ENCODE measurements around the gene BICD2. TPM values are rescaled to one million over a fixed set of nuclear protein-coding genes. Genes with fewer than 3 reads are reported as not detected.

BICD2 gene
- total and polyA plus RNA-seq, 2 of the 8 experiments (the other 6 are each of a cell fraction or from before 2014, with no cell fraction given), result 6.6 to 22.8 TPM

- TF ChIP-seq NANOG (IDR thresholded peaks at IDR 0.05; ENCODE audit: insufficient read depth, low read depth, low read length, poor library complexity, severe bottlenecking) (no peak), CEBPB (IDR thresholded peaks at IDR 0.05; ENCODE audit: low read depth, low read length) (no peak), ASH2L (IDR thresholded peaks at IDR 0.05; ENCODE audit: low read length) (no peak), CBX5 (IDR thresholded peaks at IDR 0.05; ENCODE audit: low read depth, low read length) (no peak), POU5F1 (IDR thresholded peaks at IDR 0.05; ENCODE audit: low read depth, low read length) (no peak), RFX5 (IDR thresholded peaks at IDR 0.05; ENCODE audit: borderline replicate concordance, low read depth, low read length) (no peak), EZH2 (IDR thresholded peaks at IDR 0.05; ENCODE audit: low read depth, low read length, severe bottlenecking) (no peak)
Measured at GRCh38 chr9:92748233-92748497, 16.5 kb downstream of the BICD2 start (continued).

Measured in H1 (cell line).